Sigmoid colon (tissue), 7 donors: ENCODE measurements around the gene POLE. TPM values are rescaled to one million over a fixed set of nuclear protein-coding genes. Genes with fewer than 3 reads are reported as not detected.
"Not testable (repeated sequence)": the region's sequence is repeated elsewhere in the genome, so short reads cannot be mapped to it uniquely, and the experiment has no call there.

Experiments
- DNase-seq: peaks from one replicate; pipeline ENCODE4 v3.0.0-alpha.2; 2019
- H3K27ac ChIP-seq, 4 donors: fragments of 200-600 bp; sonication (generic); one replicate each; pipeline ENCODE4 v1.5.1; 2016 to 2019; ENCODE audit warnings: mild to moderate bottlenecking in 1 of 4
- H3K27me3 ChIP-seq, 3 donors: fragments of 200-600 bp; sonication (generic); one replicate each; pipeline ENCODE4 v1.5.1; 2019; ENCODE audit warnings: mild to moderate bottlenecking in 1 of 3
- H3K36me3 ChIP-seq, 4 donors: fragments of 200-600 bp; sonication (generic); one replicate each; pipeline ENCODE4 v1.5.1; 2016 to 2019
- H3K4me1 ChIP-seq, 4 donors: fragments of 200-600 bp; sonication (generic); one replicate each; pipeline ENCODE4 v1.5.1; 2017 to 2019
- H3K4me3 ChIP-seq, 4 donors: fragments of 200-600 bp; sonication (generic); one replicate each; pipeline ENCODE4 v1.5.1; 2017 to 2019; ENCODE audit warnings: mild to moderate bottlenecking in 2 of 4, moderate library complexity in 1 of 4
- H3K9me3 ChIP-seq, 4 donors: fragments of 200-600 bp in 3 of 4; sonication (generic) in 3 of 4; one replicate each; pipeline versions ENCODE4 v1.5.1 to v1.6.1; 2013 to 2019
- EP300 ChIP-seq, 4 donors: sonication (generic); formaldehyde crosslinking; IDR thresholded peaks; one replicate each; pipeline ENCODE4 v1.6.1; 2017; ENCODE audit warnings: antibody characterized with exemption in 4 of 4
- POLR2A ChIP-seq, 2 donors: fragments of 450-650 bp; IDR thresholded peaks; one replicate each; pipeline ENCODE4 v1.6.1; 2016; ENCODE audit warnings: antibody characterized with exemption in 2 of 2, mild to moderate bottlenecking in 2 of 2, moderate library complexity in 2 of 2
- POLR2AphosphoS5 ChIP-seq, 4 donors: sonication (generic); formaldehyde crosslinking; IDR thresholded peaks; one replicate each; pipeline ENCODE4 v1.6.1; 2017; ENCODE audit warnings: antibody characterized with exemption in 4 of 4
- WGBS, 2 donors: extraction: QIAGEN DNeasy Blood & Tissue Kit; methylation state at CpG; one replicate each; pipeline ENCODE4 v1.1.7; 2013; 5-methylcytosine and 5-hydroxymethylcytosine counted together
- intact Hi-C: fragments of 100-400 bp; cut with DNase I; formaldehyde crosslinking; loops from one replicate; pipeline ENCODE4 v1.15.1; 2023
- polyA plus RNA-seq, 3 donors: library from polyadenylated mRNA; stranded (reverse); fragments of 200-250 nt; gene quantifications; one replicate each; pipeline ENCODE4 v1.2.3, GENCODE V29; 2013
- total RNA-seq, 4 donors: library from RNA; depleted of rRNA; stranded (reverse); fragments of >200 nt; gene quantifications; one replicate each; pipeline ENCODE4 v1.1.0, GENCODE V29; 2016
- TF ChIP-seq, protein P1 (sequence below), 4 experiments: fragments of 450-650 bp in 3 of 4; fragments of 200-600 bp in 1 of 4; IDR thresholded peaks; one replicate each; pipeline ENCODE4 v1.5.1; 2016 to 2019; ENCODE audit warnings: antibody characterized with exemption in 4 of 4, mild to moderate bottlenecking in 3 of 4, moderate library complexity in 2 of 4
- donor health status: healthy with polysubstance abuse.
- donor health status: Bipolar disorder and iron deficiency.
- donor health status: healthy.

The POLE gene
- total and polyA plus RNA-seq, 7 donors: 11.1 to 37.4 (median 32.9) TPM

DNA sequence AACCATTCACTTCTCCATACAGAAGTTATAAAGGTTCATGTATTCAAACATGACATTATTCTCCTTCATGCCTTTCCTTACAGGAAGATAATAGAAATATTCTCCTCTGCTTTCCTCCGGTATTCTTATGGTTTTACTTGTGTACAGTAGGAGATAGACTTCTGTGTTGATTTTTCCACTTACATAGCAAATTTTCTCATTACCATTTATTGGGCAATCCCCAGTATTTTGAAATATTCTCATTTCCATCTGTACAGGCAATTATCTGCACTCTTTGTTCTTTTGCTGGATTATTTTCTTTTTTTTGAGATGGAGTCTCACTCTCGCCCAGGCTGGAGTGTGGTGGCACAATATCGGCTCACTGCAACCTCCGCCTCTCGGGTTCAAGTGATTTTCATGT lies 11.2 kb upstream of the POLE start:
- no peaks in the 10 kb centered on the region for H3K9me3 ChIP-seq
- H3K27me3 ChIP-seq: no peaks in the 10 kb centered on the region
- H3K36me3 ChIP-seq: peaks cover 0 to 53% (median 5%) of the 10 kb centered on the region in 4 donors
- intact Hi-C loops: no loop called here
- H3K4me3 ChIP-seq: no peak overlapping the region
- H3K4me1 ChIP-seq: no peaks in the 10 kb centered on the region
- TF ChIP-seq POLR2AphosphoS5 (IDR thresholded peaks at IDR 0.05) (no peak), EP300 (IDR thresholded peaks at IDR 0.05) (no peak), POLR2A (IDR thresholded peaks at IDR 0.05) (no peak)
- TF ChIP-seq, protein P1, sequence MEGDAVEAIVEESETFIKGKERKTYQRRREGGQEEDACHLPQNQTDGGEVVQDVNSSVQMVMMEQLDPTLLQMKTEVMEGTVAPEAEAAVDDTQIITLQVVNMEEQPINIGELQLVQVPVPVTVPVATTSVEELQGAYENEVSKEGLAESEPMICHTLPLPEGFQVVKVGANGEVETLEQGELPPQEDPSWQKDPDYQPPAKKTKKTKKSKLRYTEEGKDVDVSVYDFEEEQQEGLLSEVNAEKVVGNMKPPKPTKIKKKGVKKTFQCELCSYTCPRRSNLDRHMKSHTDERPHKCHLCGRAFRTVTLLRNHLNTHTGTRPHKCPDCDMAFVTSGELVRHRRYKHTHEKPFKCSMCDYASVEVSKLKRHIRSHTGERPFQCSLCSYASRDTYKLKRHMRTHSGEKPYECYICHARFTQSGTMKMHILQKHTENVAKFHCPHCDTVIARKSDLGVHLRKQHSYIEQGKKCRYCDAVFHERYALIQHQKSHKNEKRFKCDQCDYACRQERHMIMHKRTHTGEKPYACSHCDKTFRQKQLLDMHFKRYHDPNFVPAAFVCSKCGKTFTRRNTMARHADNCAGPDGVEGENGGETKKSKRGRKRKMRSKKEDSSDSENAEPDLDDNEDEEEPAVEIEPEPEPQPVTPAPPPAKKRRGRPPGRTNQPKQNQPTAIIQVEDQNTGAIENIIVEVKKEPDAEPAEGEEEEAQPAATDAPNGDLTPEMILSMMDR (IDR thresholded peaks at IDR 0.05): no peak
- H3K27ac ChIP-seq: no peak overlapping the region
- WGBS, 2 donors: 79 to 88% methylated on average over 5 of the region's 5 CpGs
- no peak for DNase-seq

DNA sequence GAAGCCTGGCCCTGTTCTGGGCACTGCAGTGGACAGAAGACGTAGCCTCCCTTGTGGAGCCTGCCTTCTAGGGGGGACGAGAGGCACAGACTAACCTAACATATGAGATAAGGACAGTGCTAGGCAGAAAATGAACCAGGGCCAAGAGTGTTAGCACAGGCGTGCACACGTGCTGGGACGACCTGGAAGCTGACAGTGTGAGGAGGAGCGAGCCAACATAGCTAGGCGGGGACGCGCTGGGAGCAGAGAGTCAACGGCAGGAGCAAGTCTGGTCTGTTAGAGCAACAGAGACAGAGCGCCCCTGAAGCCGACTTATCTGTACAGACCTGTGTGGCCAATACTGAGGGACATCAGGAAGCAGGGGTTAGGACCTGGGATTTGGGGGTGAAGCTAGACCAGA lies 8.3 kb upstream of the POLE start:
- TF ChIP-seq POLR2A (IDR thresholded peaks at IDR 0.05): no peak
- TF ChIP-seq POLR2AphosphoS5 (IDR thresholded peaks at IDR 0.05): no peak
- TF ChIP-seq, protein P1 (IDR thresholded peaks at IDR 0.05): no peak
- TF ChIP-seq EP300 (IDR thresholded peaks at IDR 0.05): no peak
- Histone ChIP-seq H3K4me1 (no peaks in the 10 kb centered on the region), H3K9me3 (no peaks in the 10 kb centered on the region), H3K36me3 (peaks cover 0 to 42% (median 5%) of the 10 kb centered on the region in 4 donors), H3K4me3 (no peak overlapping the region), H3K27ac (no peak overlapping the region), H3K27me3 (no peaks in the 10 kb centered on the region)
- no peak for DNase-seq
- 91 to 93% methylated on average over 12 of the region's 12 CpGs for WGBS, 2 donors
- intact Hi-C loops: no loop called here

DNA sequence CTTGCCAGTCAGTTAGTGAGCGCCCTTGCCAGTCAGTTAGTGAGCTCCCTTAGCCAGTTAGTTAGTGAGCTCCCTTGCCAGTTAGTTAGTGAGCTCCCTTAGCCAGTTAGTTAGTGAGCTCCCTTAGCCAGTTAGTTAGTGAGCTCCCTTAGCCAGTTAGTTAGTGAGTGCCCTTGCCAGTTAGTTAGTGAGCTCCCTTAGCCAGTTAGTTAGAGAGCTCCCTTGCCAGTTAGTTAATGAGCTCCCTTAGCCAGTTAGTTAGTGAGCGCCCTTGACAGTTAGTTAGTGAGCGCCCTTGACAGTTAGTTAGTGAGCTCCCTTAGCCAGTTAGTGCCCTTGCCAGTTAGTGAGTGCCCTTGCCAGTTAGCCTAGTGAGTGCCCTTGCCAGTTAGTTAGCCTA lies 7.7 kb upstream of the POLE start:
- H3K36me3 ChIP-seq: peaks cover 0 to 42% (median 5%) of the 10 kb centered on the region in 4 donors
- H3K9me3 ChIP-seq, DNase-seq, H3K4me1 ChIP-seq, H3K4me3 ChIP-seq, H3K27me3 ChIP-seq, intact Hi-C loops, H3K27ac ChIP-seq: not testable (repeated sequence)
- 96 to 99% methylated on average over 3 of the region's 3 CpGs for WGBS, 2 donors

DNA sequence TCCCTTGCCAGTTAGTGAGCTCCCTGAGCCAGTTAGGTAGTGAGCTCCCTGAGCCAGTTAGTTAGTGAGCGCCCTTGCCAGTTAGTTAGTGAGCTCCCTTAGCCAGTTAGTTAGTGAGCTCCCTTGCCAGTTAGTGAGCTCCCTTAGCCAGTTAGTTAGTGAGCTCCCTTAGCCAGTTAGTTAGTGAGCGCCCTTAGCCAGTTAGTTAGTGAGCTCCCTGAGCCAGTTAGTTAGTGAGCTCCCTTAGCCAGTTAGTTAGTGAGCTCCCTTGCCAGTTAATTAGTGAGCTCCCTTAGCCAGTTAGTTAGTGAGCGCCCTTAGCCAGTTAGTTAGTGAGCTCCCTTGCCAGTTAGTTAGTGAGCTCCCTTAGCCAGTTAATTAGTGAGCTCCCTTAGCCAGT lies 4.9 kb upstream of the POLE start:
- H3K27ac ChIP-seq, H3K27me3 ChIP-seq, H3K9me3 ChIP-seq, intact Hi-C loops, H3K4me3 ChIP-seq, DNase-seq: not testable (repeated sequence)
- peaks cover 0 to 18% (median 5%) of the 10 kb centered on the region in 4 donors for H3K36me3 ChIP-seq
- H3K4me1 ChIP-seq: peaks cover 0 to 13% (median 2%) of the 10 kb centered on the region in 4 donors
- whole genome bisulfite sequencing, 2 donors: 96 to 98% methylated on average over 3 of the region's 3 CpGs

DNA sequence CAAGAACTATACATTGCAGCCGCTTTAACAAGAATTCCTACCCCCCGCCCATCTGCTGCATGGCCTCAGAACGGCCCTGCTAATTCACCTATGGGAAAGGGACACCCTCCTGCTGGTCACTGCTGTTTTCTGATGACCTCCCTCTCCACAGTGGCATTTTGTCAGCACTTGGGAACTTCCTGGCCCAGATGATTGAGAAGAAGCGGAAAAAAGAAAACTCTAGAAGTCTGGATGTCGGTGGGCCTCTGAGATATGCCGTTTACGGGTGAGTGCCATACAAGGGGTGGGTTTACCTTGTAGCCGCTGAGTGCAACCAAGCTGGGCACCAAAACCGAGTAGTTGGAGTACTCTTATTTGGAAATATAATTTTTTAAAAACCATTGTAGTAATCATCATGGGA lies 3.0 kb upstream of the POLE start:
- no peaks in the 10 kb centered on the region for H3K27me3 ChIP-seq
- H3K36me3 ChIP-seq: peaks cover 0 to 4% (median 0%) of the 10 kb centered on the region in 4 donors
- peaks cover 0 to 26% (median 15%) of the 10 kb centered on the region in 4 donors for H3K4me1 ChIP-seq
- H3K9me3 ChIP-seq: no peaks in the 10 kb centered on the region
- DNase-seq: no peak
- H3K4me3 ChIP-seq: no peak overlapping the region
- H3K27ac ChIP-seq: no peak overlapping the region
- intact Hi-C loops: no loop called here
- WGBS, 2 donors: 86 to 94% methylated on average over 9 of the region's 9 CpGs
- TF ChIP-seq POLR2AphosphoS5 (IDR thresholded peaks at IDR 0.05) (no peak), EP300 (IDR thresholded peaks at IDR 0.05) (no peak), POLR2A (IDR thresholded peaks at IDR 0.05) (no peak)
- TF ChIP-seq, protein P1 (IDR thresholded peaks at IDR 0.05): no peak

DNA sequence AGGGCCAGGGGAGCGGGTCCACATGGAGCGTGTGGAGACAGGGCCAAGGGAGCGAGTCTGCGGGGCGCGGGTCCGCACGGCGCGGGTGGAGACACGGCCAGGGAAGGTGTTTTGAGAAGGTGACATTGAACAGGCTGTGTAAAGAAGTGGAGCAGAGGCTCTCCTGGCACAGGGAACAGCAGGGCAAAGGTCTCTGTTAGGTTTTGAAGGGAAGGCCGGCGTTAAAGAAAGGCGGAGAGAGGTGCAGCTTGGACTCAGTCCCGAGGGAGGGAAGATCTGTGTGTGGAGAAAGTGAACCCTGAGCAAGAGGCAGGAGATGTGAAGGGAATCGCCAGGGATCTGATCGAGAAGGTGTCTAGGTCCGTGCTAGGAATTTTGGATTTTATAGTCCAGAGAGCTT lies 2.1 kb upstream of the POLE start:
- no peak for TF ChIP-seq POLR2AphosphoS5 (IDR thresholded peaks at IDR 0.05)
- TF ChIP-seq, protein P1 (IDR thresholded peaks at IDR 0.05): no peak
- TF ChIP-seq EP300 (IDR thresholded peaks at IDR 0.05): no peak
- Histone ChIP-seq H3K27me3 (no peaks in the 10 kb centered on the region), H3K36me3 (peaks cover 0 to 4% (median 0%) of the 10 kb centered on the region in 4 donors), H3K9me3 (no peaks in the 10 kb centered on the region), H3K4me1 (peaks cover 0 to 26% (median 15%) of the 10 kb centered on the region in 4 donors), H3K27ac (no peak overlapping the region), H3K4me3 (no peak overlapping the region)
- no peak for DNase-seq
- 15 to 67% methylated on average over 18 of the region's 18 CpGs for WGBS, 2 donors
- intact Hi-C loops: loop anchor here (10.0 kb wide), 1 partner anchor 216 kb away; no protein-coding TSS in a partner anchor
